Thoracic aorta (tissue), 2 donors: Measurements from ENCODE around the gene NKG7. TPM values are rescaled to one million over a fixed set of nuclear protein-coding genes. Genes with fewer than 3 reads are reported as not detected.

Source experiments
- ATAC-seq: fragments of 150-250 bp; one replicate; pipeline ENCODE4 v1.8.0; 2017; ENCODE audit warnings: low read depth; ENCODE audit not compliant: insufficient number of reproducible peaks, low FRiP score
- DNase-seq: peaks from one replicate; pipeline ENCODE4 v3.0.0-alpha.2; 2020; ENCODE audit warnings: low spot score
- H3K27ac ChIP-seq, 2 donors: fragments of 200-600 bp; sonication (generic); 1 replicate in 1 of 2; 2 replicates in 1 of 2; pipeline ENCODE4 v1.5.1; 2016; ENCODE audit warnings: mild to moderate bottlenecking in 2 of 2, moderate library complexity in 2 of 2
- H3K27me3 ChIP-seq: fragments of 200-600 bp; sonication (generic); replicated peaks from 2 replicates; pipeline ENCODE4 v1.6.0; 2016; ENCODE audit warnings: mild to moderate bottlenecking; ENCODE audit not compliant: insufficient read depth
- H3K36me3 ChIP-seq: fragments of 200-600 bp; sonication (generic); one replicate; pipeline ENCODE4 v1.5.1; 2016
- H3K4me1 ChIP-seq, 2 donors: fragments of 200-600 bp; sonication (generic); 1 replicate in 1 of 2; 2 replicates in 1 of 2; pipeline versions ENCODE4 v1.5.1 to v1.6.0; 2016; ENCODE audit warnings: low read depth in 2 of 2, mild to moderate bottlenecking in 1 of 2; ENCODE audit not compliant: control insufficient read depth in 1 of 2
- H3K4me3 ChIP-seq: fragments of 200-600 bp; sonication (generic); 2 replicates; pipeline ENCODE4 v1.5.1; 2016; ENCODE audit warnings: mild to moderate bottlenecking
- H3K9me3 ChIP-seq: fragments of 200-600 bp; sonication (generic); 2 replicates; pipeline ENCODE4 v1.5.1; 2016
- CTCF ChIP-seq: fragments of 200-600 bp; sonication (generic); IDR thresholded peaks from one replicate; pipeline ENCODE4 v1.5.1; 2019; ENCODE audit warnings: antibody characterized with exemption
- total RNA-seq, 2 donors: library from RNA; depleted of rRNA; stranded (reverse); fragments of >200 nt; gene quantifications; one replicate each; pipeline versions ENCODE4 v1.1.0 to v1.2.3, GENCODE V29; 2016

The NKG7 gene
- total RNA-seq, 2 donors from 2014 or later = 0.54 to 4.4 TPM

GRCh38 chr19:51323481-51324166 is 48.8 kb downstream of the NKG7 start:
- Histone ChIP-seq H3K27ac (no peak overlapping the region), H3K36me3 (no peaks in the 10 kb centered on the region), H3K4me3 (no peak overlapping the region), H3K27me3 (no peaks in the 10 kb centered on the region), H3K9me3 (no peaks in the 10 kb centered on the region), H3K4me1 (no peaks in the 10 kb centered on the region)
- ATAC-seq (no peak), DNase-seq (no peak)
- no peak for TF ChIP-seq CTCF

- no peak for ATAC-seq
- no peaks in the 10 kb centered on the region for H3K36me3 ChIP-seq
- no peak overlapping the region for H3K27ac ChIP-seq
- no peaks in the 10 kb centered on the region for H3K27me3 ChIP-seq
- no peak for TF ChIP-seq CTCF
- no peaks in the 10 kb centered on the region for H3K4me1 ChIP-seq
- no peak for DNase-seq
- H3K9me3 ChIP-seq = no peaks in the 10 kb centered on the region
- H3K4me3 ChIP-seq = no peak overlapping the region
These were observed 50.7 kb downstream of the NKG7 start for GRCh38 chr19:51321799-51322198.

Other genes starting within 250 kb of the NKG7 start
- 10 to 100 TPM; 13.1 to 15.2 TPM for gene SIGLEC9, start 247.7 kb downstream of the NKG7 start, total RNA-seq
- gene SIGLEC7, start 230.4 kb downstream of the NKG7 start, total RNA-seq = 1 to 10 TPM; 2.4 to 5.9 TPM
- 10 to 100 TPM in 1 of 2 donors, 1 to 10 TPM in 1; 8.1 to 11.7 TPM for gene CD33, start 147.6 kb downstream of the NKG7 start, total RNA-seq
- gene SIGLECL1, start 121.6 kb downstream of the NKG7 start, total RNA-seq = not detected
- gene IGLON5, start 61.0 kb downstream of the NKG7 start, total RNA-seq = 1 to 10 TPM in 1 of 2 donors, not detected in 1; 1.6 TPM
- 1 to 10 TPM in 1 of 2 donors, under 1 TPM in 1; 0.54 to 1.6 TPM for gene VSIG10L, start 30.5 kb downstream of the NKG7 start, total RNA-seq
- 10 to 100 TPM; 32.7 to 56.5 TPM for gene ETFB, start 6.3 kb downstream of the NKG7 start, total RNA-seq
- gene CLDND2, start 3.7 kb downstream of the NKG7 start, total RNA-seq = not detected
- gene LIM2, start 15.3 kb upstream of the NKG7 start, total RNA-seq = not detected
- 1 to 10 TPM in 1 of 2 donors, not detected in 1; 1.4 TPM for gene C19orf84, start 17.9 kb upstream of the NKG7 start, total RNA-seq
- 10 to 100 TPM; 13.3 to 20.3 TPM for gene SIGLEC10, start 45.0 kb upstream of the NKG7 start, total RNA-seq
- gene SIGLEC8, start 85.8 kb upstream of the NKG7 start, total RNA-seq = under 1 TPM; 0.28 to 0.41 TPM
- not detected for gene CEACAM18, start 105.9 kb upstream of the NKG7 start, total RNA-seq
- 1 to 10 TPM in 1 of 2 donors, not detected in 1; 2.2 TPM for gene SIGLEC12, start 129.1 kb upstream of the NKG7 start, total RNA-seq
- 1 to 10 TPM in 1 of 2 donors, under 1 TPM in 1; 0.56 to 1.6 TPM for gene SIGLEC6, start 159.0 kb upstream of the NKG7 start, total RNA-seq
- 10 to 100 TPM in 1 of 2 donors, 1 to 10 TPM in 1; 6.6 to 15.6 TPM for gene ZNF175, start 198.6 kb upstream of the NKG7 start, total RNA-seq